ENCODE measurements around the gene MFSD8. TPM values are rescaled to one million over a fixed set of nuclear protein-coding genes. Genes with fewer than 3 reads are reported as not detected.
A peak's percentile ranks its signal among the peaks of the same experiment; 100 is the strongest.

MFSD8 gene
- total and polyA plus RNA-seq, 3 experiments from 2014 or later, result 5.3 to 23.4 (median 17.8) TPM

DNA sequence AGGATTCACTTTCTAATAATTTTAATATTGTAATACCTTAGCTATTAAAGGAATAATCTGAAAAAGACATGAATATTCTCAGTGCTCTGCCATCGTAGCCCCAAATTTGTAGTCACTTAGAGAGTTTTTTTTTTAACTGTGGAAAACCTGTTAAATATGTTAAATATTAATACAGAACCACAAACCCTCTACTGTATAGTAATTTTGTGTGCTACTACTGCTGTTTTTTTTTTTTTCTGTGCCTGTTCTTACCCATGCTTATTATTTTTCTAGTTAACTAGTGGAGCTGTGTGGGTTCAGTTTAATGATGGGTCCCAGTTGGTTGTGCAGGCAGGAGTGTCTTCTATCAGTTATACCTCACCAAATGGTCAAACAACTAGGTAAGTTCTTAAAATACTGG lies 68.4 kb downstream of the MFSD8 start:
- ChIA-PET POLR2A (no interaction called here), CTCF (no interaction called here)
- H3K4me1 ChIP-seq (ENCODE audit: insufficient read depth, low read length), result no peaks in the 10 kb centered on the region
- Mint-ChIP-seq H3K27ac (no peak overlapping the region), H3K36me3 (peaks cover 4 to 5% (median 5%) of the 10 kb centered on the region in 3 donors), H3K9me3 (peaks cover 0 to 3% (median 0%) of the 10 kb centered on the region in 5 donors), H3K4me3 (no peak overlapping the region), H3K27me3 (no peaks in the 10 kb centered on the region), H3K4me1 (no peaks in the 10 kb centered on the region)
- H3K9me3 ChIP-seq (ENCODE audit: low read length), result no peaks in the 10 kb centered on the region
- no peak overlapping the region for H3K4me3 ChIP-seq (ENCODE audit: low read length)
- DNase-seq, result no peak
- H3K27me3 ChIP-seq (ENCODE audit: insufficient read depth, low read length, poor library complexity, severe bottlenecking), result no peaks in the 10 kb centered on the region
- H3K36me3 ChIP-seq (ENCODE audit: insufficient read depth, low read length), result no peaks in the 10 kb centered on the region
- H3K27ac ChIP-seq (ENCODE audit: low read depth, low read length), result no peak overlapping the region

DNA sequence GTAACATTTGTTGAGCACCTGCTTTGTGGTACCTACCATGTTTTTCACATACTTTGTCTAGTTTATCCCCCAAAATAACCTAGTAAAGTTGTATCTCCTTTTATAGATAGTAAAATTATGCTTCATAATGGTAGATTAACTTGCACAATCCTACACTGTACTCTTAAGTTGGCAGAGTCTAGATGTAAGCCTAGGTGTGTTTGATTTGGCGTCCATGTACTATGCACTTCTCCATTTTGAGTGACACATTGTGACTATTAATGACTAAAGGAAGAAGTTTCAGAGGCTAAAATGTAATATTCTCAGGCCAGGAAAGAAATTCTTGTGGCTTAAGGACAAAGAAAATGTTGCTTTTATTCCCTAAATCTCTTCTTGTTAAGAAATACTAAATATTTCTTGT lies 68.9 kb downstream of the MFSD8 start:
- Histone ChIP-seq H3K4me1 (ENCODE audit: insufficient read depth, low read length) (no peaks in the 10 kb centered on the region), H3K27me3 (ENCODE audit: insufficient read depth, low read length, poor library complexity, severe bottlenecking) (no peaks in the 10 kb centered on the region), H3K36me3 (ENCODE audit: insufficient read depth, low read length) (no peaks in the 10 kb centered on the region), H3K27ac (ENCODE audit: low read depth, low read length) (no peak overlapping the region), H3K9me3 (ENCODE audit: low read length) (no peaks in the 10 kb centered on the region), H3K4me3 (ENCODE audit: low read length) (no peak overlapping the region)
- H3K27me3 Mint-ChIP-seq, result no peaks in the 10 kb centered on the region
- H3K27ac Mint-ChIP-seq, result no peak overlapping the region
- H3K36me3 Mint-ChIP-seq, result peaks cover 4 to 5% (median 5%) of the 10 kb centered on the region in 3 donors
- no peaks in the 10 kb centered on the region for H3K4me1 Mint-ChIP-seq
- peaks cover 0 to 3% (median 0%) of the 10 kb centered on the region in 5 donors for H3K9me3 Mint-ChIP-seq
- H3K4me3 Mint-ChIP-seq, result no peak overlapping the region
- CTCF ChIA-PET, result no interaction called here
- no peak for DNase-seq
- POLR2A ChIA-PET, result no interaction called here

DNA sequence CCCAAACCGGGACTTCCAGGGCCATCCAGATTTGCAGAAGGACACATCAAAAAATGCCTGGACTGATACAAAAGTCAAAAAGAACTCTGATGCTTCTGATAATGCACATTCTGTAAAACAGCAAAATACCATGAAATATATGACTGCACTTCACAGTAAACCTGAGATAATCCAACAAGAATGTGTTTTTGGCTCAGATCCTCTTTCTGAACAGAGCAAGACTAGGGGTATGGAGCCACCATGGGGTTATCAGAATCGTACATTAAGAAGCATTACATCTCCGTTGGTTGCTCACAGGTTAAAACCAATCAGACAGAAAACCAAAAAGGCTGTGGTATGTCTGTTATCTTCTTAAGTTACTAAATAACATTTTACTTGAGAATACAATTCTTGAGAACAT lies 75.1 kb downstream of the MFSD8 start:
- H3K4me1 Mint-ChIP-seq, result peaks cover 3 to 22% (median 6%) of the 10 kb centered on the region in 3 donors
- Histone ChIP-seq H3K27ac (ENCODE audit: low read depth, low read length) (no peak overlapping the region), H3K27me3 (ENCODE audit: insufficient read depth, low read length, poor library complexity, severe bottlenecking) (no peaks in the 10 kb centered on the region), H3K36me3 (ENCODE audit: insufficient read depth, low read length) (no peaks in the 10 kb centered on the region), H3K4me3 (ENCODE audit: low read length) (no peak overlapping the region), H3K9me3 (ENCODE audit: low read length) (no peaks in the 10 kb centered on the region), H3K4me1 (ENCODE audit: insufficient read depth, low read length) (no peaks in the 10 kb centered on the region)
- ChIA-PET POLR2A (no interaction called here), CTCF (no interaction called here)
- H3K27ac Mint-ChIP-seq, result no peak overlapping the region
- H3K36me3 Mint-ChIP-seq, result peaks cover 0 to 7% (median 4%) of the 10 kb centered on the region in 3 donors
- H3K4me3 Mint-ChIP-seq, result no peak overlapping the region
- no peaks in the 10 kb centered on the region for H3K9me3 Mint-ChIP-seq
- no peaks in the 10 kb centered on the region for H3K27me3 Mint-ChIP-seq
- DNase-seq, result no peak

DNA sequence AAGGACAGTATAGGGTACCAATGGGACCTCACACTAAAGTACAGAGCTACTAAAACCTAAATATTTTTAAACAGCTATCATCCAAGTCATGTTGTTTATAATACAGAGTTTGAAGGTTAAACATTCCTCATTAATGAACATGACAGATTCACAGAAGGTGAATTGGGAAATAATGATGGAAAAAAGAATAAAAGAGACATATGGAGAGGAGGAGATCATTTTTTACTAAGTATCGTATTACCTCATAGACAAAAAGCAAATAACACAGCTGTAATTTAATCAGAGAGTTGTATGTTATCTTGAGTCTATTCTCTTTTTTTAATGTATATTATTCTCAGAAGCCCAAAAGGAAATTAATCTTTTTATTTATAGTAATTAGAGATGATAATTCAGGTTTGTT lies 76.4 kb downstream of the MFSD8 start:
- H3K4me1 Mint-ChIP-seq, result peaks cover 3 to 22% (median 6%) of the 10 kb centered on the region in 3 donors
- no peaks in the 10 kb centered on the region for H3K9me3 Mint-ChIP-seq
- ChIA-PET CTCF (no interaction called here), POLR2A (no interaction called here)
- DNase-seq, result no peak
- H3K36me3 Mint-ChIP-seq, result peaks cover 0 to 5% (median under 1%) of the 10 kb centered on the region in 3 donors
- Histone ChIP-seq H3K27me3 (ENCODE audit: insufficient read depth, low read length, poor library complexity, severe bottlenecking) (no peaks in the 10 kb centered on the region), H3K4me1 (ENCODE audit: insufficient read depth, low read length) (no peaks in the 10 kb centered on the region), H3K4me3 (ENCODE audit: low read length) (no peak overlapping the region), H3K36me3 (ENCODE audit: insufficient read depth, low read length) (no peaks in the 10 kb centered on the region), H3K27ac (ENCODE audit: low read depth, low read length) (no peak overlapping the region), H3K9me3 (ENCODE audit: low read length) (no peaks in the 10 kb centered on the region)
- no peak overlapping the region for H3K4me3 Mint-ChIP-seq
- no peaks in the 10 kb centered on the region for H3K27me3 Mint-ChIP-seq
- peak overlapping the region in 1 of 8 donors; percentile 23 for H3K27ac Mint-ChIP-seq

DNA sequence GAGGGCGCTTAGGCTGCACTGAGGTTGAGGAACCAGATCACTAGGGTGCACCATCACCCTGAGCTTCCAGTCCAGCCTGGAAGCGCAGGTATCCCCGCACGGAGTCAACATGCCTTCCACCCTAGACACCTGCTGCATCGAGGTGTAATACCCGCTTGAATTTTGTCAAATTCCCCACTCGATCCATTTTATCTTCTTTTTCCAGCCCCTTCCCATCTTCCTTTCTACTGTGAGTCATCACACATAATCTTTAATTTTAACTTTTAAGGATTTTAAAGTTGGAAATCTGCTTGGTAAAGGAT lies 83.5 kb downstream of the MFSD8 start:
- Histone ChIP-seq H3K4me3 (ENCODE audit: low read length) (peak overlapping the region; percentile 91), H3K9me3 (ENCODE audit: low read length) (no peaks in the 10 kb centered on the region), H3K27me3 (ENCODE audit: insufficient read depth, low read length, poor library complexity, severe bottlenecking) (no peaks in the 10 kb centered on the region), H3K4me1 (ENCODE audit: insufficient read depth, low read length) (peaks cover 13% of the 10 kb centered on the region), H3K36me3 (ENCODE audit: insufficient read depth, low read length) (no peaks in the 10 kb centered on the region), H3K27ac (ENCODE audit: low read depth, low read length) (no peak overlapping the region)
- H3K27me3 Mint-ChIP-seq, result peaks cover 0 to 3% of the 10 kb centered on the region in 2 donors
- peaks cover 22 to 42% (median 31%) of the 10 kb centered on the region in 3 donors for H3K4me1 Mint-ChIP-seq
- peak overlapping the region in 7 of 8 donors; percentile 55 to 99 (median 99) for H3K27ac Mint-ChIP-seq
- CTCF ChIA-PET, result no interaction called here
- H3K9me3 Mint-ChIP-seq, result no peaks in the 10 kb centered on the region
- no peak for DNase-seq
- peak overlapping the region; percentile 91 to 99 (median 99) for H3K4me3 Mint-ChIP-seq
- H3K36me3 Mint-ChIP-seq, result peaks cover 0 to 11% (median 0%) of the 10 kb centered on the region in 3 donors
- POLR2A ChIA-PET, result interaction anchor here (0.6 to 2.4 kb wide), 4 partner anchors 84 to 1211 kb away, joined by 3 to 13 read pairs (median 7); partner anchors contain the start of genes ABHD18, LARP1B and MFSD8

DNA sequence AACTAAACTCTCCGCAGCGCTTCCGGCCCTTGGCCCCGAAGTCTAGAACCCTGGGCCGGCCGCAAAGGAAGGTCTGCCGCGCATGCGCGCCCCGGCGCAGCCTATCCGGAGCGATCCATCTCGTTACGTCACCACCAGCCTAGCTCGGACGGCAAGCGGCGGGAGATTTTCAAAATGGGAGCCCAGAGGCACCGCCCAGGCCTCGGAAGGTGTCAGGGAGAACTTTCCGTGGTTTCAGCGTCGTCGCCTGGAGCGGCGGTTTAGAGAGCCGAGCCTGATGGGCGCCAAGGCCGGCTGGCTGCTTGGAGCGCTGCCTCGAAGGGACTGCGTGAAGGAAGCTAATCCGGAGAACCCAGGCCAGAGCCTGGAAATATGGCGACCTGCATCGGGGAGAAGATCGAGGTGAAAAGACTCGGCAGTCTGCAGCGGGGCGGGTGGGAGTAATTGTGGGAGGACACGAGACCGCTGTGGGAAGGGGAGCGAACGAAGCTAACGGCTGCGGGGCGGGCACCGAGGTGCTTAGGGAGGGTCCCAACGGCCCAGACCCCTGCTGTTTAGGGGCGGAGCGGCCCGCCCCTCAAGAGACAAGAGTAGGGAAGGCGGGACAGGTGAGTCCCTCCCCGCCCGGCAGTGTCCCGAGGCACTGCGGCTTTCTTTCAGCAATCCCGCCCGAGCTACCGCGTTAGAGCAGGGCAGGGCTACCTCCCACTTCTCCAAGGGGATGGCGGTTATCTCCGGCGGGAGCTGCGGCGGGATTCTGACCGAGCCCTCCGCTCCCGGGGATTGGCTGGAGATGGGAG lies 84.0 kb downstream of the MFSD8 start, which contains the start of gene PLK4:
TSS of gene PLK4 (plus strand) at position 131 of the 800 bp plus-strand sequence. CDS start at position 373, 242 bp downstream.
- H3K27me3 ChIP-seq (ENCODE audit: insufficient read depth, low read length, poor library complexity, severe bottlenecking), result no peaks in the 10 kb centered on the region
- no peaks in the 10 kb centered on the region for H3K9me3 ChIP-seq (ENCODE audit: low read length)
- peak within 1 kb of the TSS; percentile 94 to 99 (median 99) for H3K27ac Mint-ChIP-seq
- peaks cover 0 to 11% (median 0%) of the 10 kb centered on the region in 3 donors for H3K36me3 Mint-ChIP-seq
- CTCF ChIA-PET, result interaction anchor here (0.8 kb wide), 1 partner anchor 84 kb away, joined by 5 read pairs; the partner anchor contains the start of genes ABHD18 and MFSD8
- H3K36me3 ChIP-seq (ENCODE audit: insufficient read depth, low read length), result no peaks in the 10 kb centered on the region
- peak within 1 kb of the TSS; percentile 83 for H3K27ac ChIP-seq (ENCODE audit: low read depth, low read length)
- peak; percentile 88 to 97 (median 94) for DNase-seq
- no peaks in the 10 kb centered on the region for H3K9me3 Mint-ChIP-seq
- peak within 1 kb of the TSS; percentile 91 for H3K4me3 ChIP-seq (ENCODE audit: low read length)
- peaks cover 0 to 3% of the 10 kb centered on the region in 2 donors for H3K27me3 Mint-ChIP-seq
- H3K4me1 Mint-ChIP-seq, result peaks cover 22 to 38% (median 28%) of the 10 kb centered on the region in 3 donors
- H3K4me3 Mint-ChIP-seq, result peak within 1 kb of the TSS; percentile 91 to 99 (median 99)
- POLR2A ChIA-PET, result interaction anchor here (0.6 to 2.4 kb wide), 5 partner anchors 9 to 1212 kb away, joined by 3 to 13 read pairs (median 6); partner anchors contain the start of genes ABHD18, LARP1B and MFSD8
- peaks cover 13% of the 10 kb centered on the region for H3K4me1 ChIP-seq (ENCODE audit: insufficient read depth, low read length)

DNA sequence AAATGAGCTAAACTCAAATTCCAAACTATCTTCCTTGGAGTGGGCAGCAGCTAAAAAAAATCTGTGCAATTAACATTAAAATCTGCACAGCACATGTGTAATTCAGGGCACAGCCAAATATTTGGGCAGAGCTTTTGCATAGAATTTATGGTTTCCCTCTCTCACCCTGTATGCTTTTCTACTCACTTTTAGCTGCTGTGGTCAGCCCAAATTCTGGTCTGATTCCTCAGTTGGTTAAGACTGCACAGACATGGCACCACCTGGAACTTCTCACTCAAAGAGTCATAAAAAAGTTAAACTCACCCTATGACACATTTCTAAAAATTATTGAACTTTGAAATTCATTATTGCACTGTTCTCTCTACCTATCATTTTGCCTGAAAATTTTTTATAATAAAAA lies 89.2 kb downstream of the MFSD8 start:
- Mint-ChIP-seq H3K4me3 (no peak overlapping the region), H3K27ac (no peak overlapping the region), H3K27me3 (peaks cover 0 to 3% of the 10 kb centered on the region in 2 donors), H3K4me1 (peaks cover 14 to 22% (median 16%) of the 10 kb centered on the region in 3 donors), H3K36me3 (peaks cover 0 to 4% (median 2%) of the 10 kb centered on the region in 3 donors), H3K9me3 (no peaks in the 10 kb centered on the region)
- no peak overlapping the region for H3K27ac ChIP-seq (ENCODE audit: low read depth, low read length)
- H3K4me1 ChIP-seq (ENCODE audit: insufficient read depth, low read length), result peaks cover 4% of the 10 kb centered on the region
- H3K36me3 ChIP-seq (ENCODE audit: insufficient read depth, low read length), result no peaks in the 10 kb centered on the region
- no peak overlapping the region for H3K4me3 ChIP-seq (ENCODE audit: low read length)
- POLR2A ChIA-PET, result no interaction called here
- CTCF ChIA-PET, result no interaction called here
- no peaks in the 10 kb centered on the region for H3K27me3 ChIP-seq (ENCODE audit: insufficient read depth, low read length, poor library complexity, severe bottlenecking)
- DNase-seq, result no peak
- H3K9me3 ChIP-seq (ENCODE audit: low read length), result no peaks in the 10 kb centered on the region

DNA sequence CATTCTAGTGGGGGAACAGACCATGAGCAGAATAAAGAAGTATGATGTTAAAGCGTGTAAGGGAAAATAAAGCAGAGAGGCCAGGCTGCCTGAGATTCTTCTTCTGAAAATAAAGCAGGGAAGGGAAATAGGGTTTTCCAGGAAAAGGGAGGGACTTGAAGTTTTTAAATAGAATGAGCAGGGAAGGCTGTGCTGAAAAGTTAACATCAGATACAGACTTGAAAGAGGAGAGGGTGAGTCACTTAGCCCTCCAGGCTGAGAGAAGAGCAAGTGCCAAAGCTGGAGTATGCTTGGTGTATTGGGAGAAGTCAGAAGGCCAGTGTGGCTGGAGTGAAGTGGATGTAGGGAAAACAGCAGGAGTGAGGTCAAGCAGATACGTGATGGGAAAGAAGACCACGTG lies 94.3 kb downstream of the MFSD8 start:
- no peak overlapping the region for H3K27ac ChIP-seq (ENCODE audit: low read depth, low read length)
- no peak overlapping the region for H3K4me3 ChIP-seq (ENCODE audit: low read length)
- Mint-ChIP-seq H3K4me1 (no peaks in the 10 kb centered on the region), H3K9me3 (no peaks in the 10 kb centered on the region), H3K27ac (peak overlapping the region in 1 of 8 donors; percentile 24), H3K27me3 (no peaks in the 10 kb centered on the region), H3K36me3 (peaks cover 0 to 5% (median 2%) of the 10 kb centered on the region in 3 donors), H3K4me3 (no peak overlapping the region)
- H3K4me1 ChIP-seq (ENCODE audit: insufficient read depth, low read length), result no peaks in the 10 kb centered on the region
- CTCF ChIA-PET, result no interaction called here
- POLR2A ChIA-PET, result no interaction called here
- no peaks in the 10 kb centered on the region for H3K27me3 ChIP-seq (ENCODE audit: insufficient read depth, low read length, poor library complexity, severe bottlenecking)
- DNase-seq, result no peak
- no peaks in the 10 kb centered on the region for H3K9me3 ChIP-seq (ENCODE audit: low read length)
- no peaks in the 10 kb centered on the region for H3K36me3 ChIP-seq (ENCODE audit: insufficient read depth, low read length)
